Mesodermal cell (in vitro differentiated cells): ENCODE data around the gene SLC25A30.
"Not testable (repeated sequence)": the region's sequence is repeated elsewhere in the genome, so short reads cannot be mapped to it uniquely, and the experiment has no call there.

ENCODE experiments used
- H3K27ac ChIP-seq: 2 replicates; pipeline ENCODE4 v1.7.0; 2013; ENCODE audit warnings: mild to moderate bottlenecking, low read depth, low read length, moderate library complexity; ENCODE audit not compliant: severe bottlenecking
- H3K36me3 ChIP-seq: 2 replicates; pipeline ENCODE4 v1.7.1; 2013; ENCODE audit warnings: mild to moderate bottlenecking, low read length, moderate library complexity; ENCODE audit not compliant: control insufficient read depth, insufficient read depth
- H3K4me1 ChIP-seq: one replicate; pipeline ENCODE4 v1.7.1; 2013; ENCODE audit warnings: mild to moderate bottlenecking, low read length; ENCODE audit not compliant: insufficient read depth, control insufficient read depth, poor library complexity, severe bottlenecking
- H3K4me3 ChIP-seq: 2 replicates; pipeline ENCODE4 v1.7.0; 2013; ENCODE audit warnings: low read length, control low read depth, mild to moderate bottlenecking; ENCODE audit not compliant: insufficient read depth, poor library complexity, severe bottlenecking; ENCODE audit errors: extremely low read depth
- H3K9me3 ChIP-seq: 2 replicates; pipeline ENCODE4 v1.7.1; 2013; ENCODE audit warnings: mild to moderate bottlenecking, low read length, moderate library complexity; ENCODE audit not compliant: control insufficient read depth
- WGBS, 2 experiments: methylation state at CpG; one replicate each; pipeline ENCODE4 v1.1.5; 2013; ENCODE audit warnings: missing lambda C conversion rate in 2 of 2; ENCODE audit not compliant: insufficient coverage in 2 of 2; 5-methylcytosine and 5-hydroxymethylcytosine counted together

The SLC25A30 gene

GRCh38 chr13:45379516-45379915 lies 38.7 kb downstream of the SLC25A30 start:
- not testable (repeated sequence) for H3K4me3 ChIP-seq, H3K27ac ChIP-seq, H3K4me1 ChIP-seq, H3K9me3 ChIP-seq
- 84 to 92% methylated on average over 4 to 6 of the region's 10 CpGs for WGBS, 2 experiments
- peaks cover 15% of the 10 kb centered on the region for H3K36me3 ChIP-seq

GRCh38 chr13:45378786-45379185 lies 39.4 kb downstream of the SLC25A30 start:
- not testable (repeated sequence) for H3K4me3 ChIP-seq, H3K4me1 ChIP-seq, H3K9me3 ChIP-seq, H3K27ac ChIP-seq
- 94 to 96% methylated on average over 4 to 6 of the region's 8 CpGs for WGBS, 2 experiments
- H3K36me3 ChIP-seq, result peaks cover 13% of the 10 kb centered on the region

GRCh38 chr13:45377314-45377713 lies 40.9 kb downstream of the SLC25A30 start:
- WGBS, 2 experiments, result 93% methylated on average over 3 of the region's 12 CpGs; no CpG with 5 or more reads in 1 of the 2 experiments

GRCh38 chr13:45376651-45377050 lies 41.5 kb downstream of the SLC25A30 start:
- 90 to 92% methylated on average over 6 of the region's 8 CpGs for WGBS, 2 experiments
- H3K27ac ChIP-seq, H3K4me1 ChIP-seq, H3K9me3 ChIP-seq, H3K4me3 ChIP-seq: not testable (repeated sequence)
- H3K36me3 ChIP-seq, result peaks cover 25% of the 10 kb centered on the region

More at GRCh38 chr13:45377314-45377713, 40.9 kb downstream of the SLC25A30 start:
- peaks cover 21% of the 10 kb centered on the region for H3K36me3 ChIP-seq
- not testable (repeated sequence) for H3K4me3 ChIP-seq, H3K27ac ChIP-seq, H3K4me1 ChIP-seq, H3K9me3 ChIP-seq

GRCh38 chr13:45374917-45375316 lies 43.3 kb downstream of the SLC25A30 start:
- WGBS, 2 experiments, result 100% methylated on average over 3 of the region's 3 CpGs
- H3K9me3 ChIP-seq, result no peaks in the 10 kb centered on the region
- H3K4me3 ChIP-seq, result no peak overlapping the region
- H3K27ac ChIP-seq, result no peak overlapping the region
- peaks cover 25% of the 10 kb centered on the region for H3K36me3 ChIP-seq
- peaks cover 14% of the 10 kb centered on the region for H3K4me1 ChIP-seq

- Histone ChIP-seq H3K4me1 (peaks cover 16% of the 10 kb centered on the region), H3K27ac (no peak overlapping the region), H3K36me3 (peaks cover 27% of the 10 kb centered on the region), H3K4me3 (no peak overlapping the region), H3K9me3 (no peaks in the 10 kb centered on the region)
- 97 to 100% methylated on average over 4 to 5 of the region's 5 CpGs for WGBS, 2 experiments
Measured at GRCh38 chr13:45373162-45373547, 45.0 kb downstream of the SLC25A30 start.

- Histone ChIP-seq H3K27ac (no peak overlapping the region), H3K9me3 (no peaks in the 10 kb centered on the region), H3K4me1 (peaks cover 19% of the 10 kb centered on the region), H3K4me3 (no peak overlapping the region), H3K36me3 (peaks cover 27% of the 10 kb centered on the region)
- WGBS, 2 experiments, result 92 to 94% methylated on average over 21 to 24 of the region's 24 CpGs
Measured at GRCh38 chr13:45372189-45373161, 45.7 kb downstream of the SLC25A30 start.

- Histone ChIP-seq H3K4me3 (no peak overlapping the region), H3K36me3 (peaks cover 27% of the 10 kb centered on the region), H3K9me3 (no peaks in the 10 kb centered on the region), H3K4me1 (peaks cover 19% of the 10 kb centered on the region), H3K27ac (no peak overlapping the region)
- WGBS, 2 experiments, result 19 to 21% methylated on average over 24 to 30 of the region's 30 CpGs
Measured at GRCh38 chr13:45370922-45371406, 47.2 kb downstream of the SLC25A30 start.

GRCh38 chr13:45369116-45369515 lies 49.1 kb downstream of the SLC25A30 start:
- H3K27ac ChIP-seq, result no peak overlapping the region
- peaks cover 19% of the 10 kb centered on the region for H3K4me1 ChIP-seq
- H3K36me3 ChIP-seq, result peaks cover 16% of the 10 kb centered on the region
- 92 to 98% methylated on average over 4 of the region's 4 CpGs for WGBS, 2 experiments
- no peaks in the 10 kb centered on the region for H3K9me3 ChIP-seq
- no peak overlapping the region for H3K4me3 ChIP-seq

- Histone ChIP-seq H3K9me3 (peaks cover 4% of the 10 kb centered on the region), H3K36me3 (peaks cover 21% of the 10 kb centered on the region), H3K4me3 (no peak overlapping the region), H3K4me1 (peaks cover 19% of the 10 kb centered on the region), H3K27ac (no peak overlapping the region)
- WGBS, 2 experiments, result 90 to 94% methylated on average over 3 of the region's 3 CpGs
Measured at GRCh38 chr13:45368571-45368970, 49.6 kb downstream of the SLC25A30 start.

- H3K36me3 ChIP-seq, result peaks cover 21% of the 10 kb centered on the region
- H3K4me1 ChIP-seq, result peaks cover 16% of the 10 kb centered on the region
- H3K9me3 ChIP-seq, result peaks cover 9% of the 10 kb centered on the region
- 80 to 85% methylated on average over 2 of the region's 4 CpGs for WGBS, 2 experiments
- H3K4me3 ChIP-seq, result no peak overlapping the region
- H3K27ac ChIP-seq, result no peak overlapping the region
Measured at GRCh38 chr13:45368005-45368404, 50.2 kb downstream of the SLC25A30 start.
